ENCODE results near the gene TLR8.

The TLR8 gene

GRCh38 chrX:12970691-12971202, 64.3 kb downstream of the TLR8 start:
- peak; percentile 19 for DNase-seq

- no peak for DNase-seq
Observed at GRCh38 chrX:12971282-12972003, 65.0 kb downstream of the TLR8 start.

GRCh38 chrX:12972243-12972642, 65.8 kb downstream of the TLR8 start:
- no peak for DNase-seq
